Endothelial cell of umbilical vein (primary cell): ENCODE data around the gene AKAP14.
"Not testable (repeated sequence)": the region's sequence is repeated elsewhere in the genome, so short reads cannot be mapped to it uniquely, and the experiment has no call there.

Source experiments
- FOS ChIP-seq: IDR thresholded peaks from 2 replicates; pipeline ENCODE4 v1.6.1; 2011; ENCODE audit warnings: mild to moderate bottlenecking, low read length, moderate library complexity, borderline replicate concordance; ENCODE audit not compliant: insufficient read depth
- JUN ChIP-seq: IDR thresholded peaks from 2 replicates; pipeline ENCODE4 v1.6.1; 2011; ENCODE audit warnings: borderline replicate concordance, low read depth; ENCODE audit not compliant: insufficient read length, insufficient read depth
- POLR2A ChIP-seq: IDR thresholded peaks from 2 replicates; pipeline ENCODE4 v1.6.1; 2012; ENCODE audit warnings: low read depth, mild to moderate bottlenecking, control low read depth, low read length
- TF ChIP-seq, protein P1 (sequence below), 2 donors: IDR thresholded peaks; 1 replicate in 1 of 2; 2 replicates in 1 of 2; pipeline ENCODE4 v1.5.1; 2011; ENCODE audit warnings: low read length in 2 of 2, mild to moderate bottlenecking in 2 of 2, moderate library complexity in 2 of 2, control low read depth in 1 of 2, inconsistent platforms in 1 of 2, low read depth in 1 of 2; ENCODE audit not compliant: insufficient read depth in 1 of 2; ENCODE audit errors: extremely low read depth in 1 of 2

DNA sequence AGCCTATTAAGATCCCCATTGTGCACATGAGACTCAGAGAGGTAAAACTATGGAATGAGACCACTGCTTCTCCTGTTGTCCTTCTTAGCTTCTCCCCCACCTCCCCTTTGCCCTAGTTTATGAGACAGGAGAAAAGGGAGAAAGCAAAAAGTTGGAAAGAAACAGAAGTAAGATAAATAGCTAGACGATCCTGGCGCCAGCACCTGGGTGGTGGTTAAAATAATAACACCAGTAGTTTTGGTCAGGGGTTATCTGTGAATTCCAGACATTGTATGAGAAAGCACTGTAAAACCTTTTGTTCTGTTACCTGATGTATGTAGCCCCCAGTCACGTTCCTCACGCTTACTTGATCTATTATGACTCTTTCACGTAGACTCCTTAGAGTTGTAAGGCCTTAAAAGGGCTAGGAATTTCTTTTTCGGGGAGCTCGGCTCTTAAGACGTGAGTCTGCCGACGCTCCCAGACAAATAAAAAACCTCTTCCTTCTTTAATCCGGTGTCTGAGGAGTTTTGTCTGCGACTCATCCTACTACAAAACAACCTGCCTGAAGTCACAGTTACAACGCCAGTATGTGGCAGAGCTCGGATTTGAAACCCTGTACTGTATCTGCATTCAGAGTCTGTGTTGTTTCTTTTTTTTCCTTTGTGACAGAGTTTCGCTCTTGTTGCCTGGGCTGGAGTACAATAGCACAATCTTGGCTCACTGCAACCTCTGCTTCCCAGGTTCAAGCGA is 3.6 kb upstream of the AKAP14 start:
- TF ChIP-seq, protein P1, sequence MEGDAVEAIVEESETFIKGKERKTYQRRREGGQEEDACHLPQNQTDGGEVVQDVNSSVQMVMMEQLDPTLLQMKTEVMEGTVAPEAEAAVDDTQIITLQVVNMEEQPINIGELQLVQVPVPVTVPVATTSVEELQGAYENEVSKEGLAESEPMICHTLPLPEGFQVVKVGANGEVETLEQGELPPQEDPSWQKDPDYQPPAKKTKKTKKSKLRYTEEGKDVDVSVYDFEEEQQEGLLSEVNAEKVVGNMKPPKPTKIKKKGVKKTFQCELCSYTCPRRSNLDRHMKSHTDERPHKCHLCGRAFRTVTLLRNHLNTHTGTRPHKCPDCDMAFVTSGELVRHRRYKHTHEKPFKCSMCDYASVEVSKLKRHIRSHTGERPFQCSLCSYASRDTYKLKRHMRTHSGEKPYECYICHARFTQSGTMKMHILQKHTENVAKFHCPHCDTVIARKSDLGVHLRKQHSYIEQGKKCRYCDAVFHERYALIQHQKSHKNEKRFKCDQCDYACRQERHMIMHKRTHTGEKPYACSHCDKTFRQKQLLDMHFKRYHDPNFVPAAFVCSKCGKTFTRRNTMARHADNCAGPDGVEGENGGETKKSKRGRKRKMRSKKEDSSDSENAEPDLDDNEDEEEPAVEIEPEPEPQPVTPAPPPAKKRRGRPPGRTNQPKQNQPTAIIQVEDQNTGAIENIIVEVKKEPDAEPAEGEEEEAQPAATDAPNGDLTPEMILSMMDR (IDR thresholded peaks at IDR 0.05; ENCODE audit: extremely low read depth in 1 of 2, insufficient read depth in 1 of 2, low read depth in 1 of 2, low read length in 2 of 2): not testable (repeated sequence)
- TF ChIP-seq POLR2A, FOS, JUN: not testable (repeated sequence)
